ENCODE results near the gene CHAMP1.
A peak's percentile ranks its signal among the peaks of the same experiment; 100 is the strongest.
"Not testable (repeated sequence)": the region's sequence is repeated elsewhere in the genome, so short reads cannot be mapped to it uniquely, and the experiment has no call there.

Gene CHAMP1

DNA sequence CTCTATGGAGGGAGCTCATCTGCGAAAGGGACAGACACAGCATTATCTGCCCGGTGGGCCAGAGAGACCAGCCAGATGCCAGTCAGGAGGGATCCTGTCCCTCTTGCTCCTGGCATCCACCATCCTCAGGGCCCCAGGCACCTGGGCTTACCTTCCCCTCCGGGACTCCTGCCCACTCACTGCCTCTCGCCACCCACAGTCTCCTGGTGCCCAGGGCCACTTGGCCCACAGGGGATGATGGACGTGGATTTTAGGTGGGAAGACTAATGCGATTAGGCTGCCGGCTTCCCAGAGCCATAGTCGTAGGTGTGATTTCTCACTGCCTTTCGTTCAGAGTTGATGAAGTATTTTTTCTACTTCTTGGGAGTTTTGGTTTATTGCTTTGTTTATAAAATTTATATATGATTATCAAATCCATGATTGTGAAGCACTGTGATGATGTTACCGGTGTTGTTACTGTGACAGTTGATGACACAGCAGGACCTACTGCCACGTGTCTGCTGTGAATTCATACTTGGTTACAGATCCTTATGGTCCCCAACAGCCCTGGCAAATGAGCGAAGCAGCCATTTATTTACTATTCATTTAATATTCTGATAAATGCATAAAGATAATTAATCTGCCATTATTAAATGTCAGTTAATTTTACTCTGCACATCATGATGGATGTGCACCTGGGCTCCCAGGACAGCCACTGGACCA, 14.5 kb upstream of the CHAMP1 start:
- no peak for DNase-seq

DNA sequence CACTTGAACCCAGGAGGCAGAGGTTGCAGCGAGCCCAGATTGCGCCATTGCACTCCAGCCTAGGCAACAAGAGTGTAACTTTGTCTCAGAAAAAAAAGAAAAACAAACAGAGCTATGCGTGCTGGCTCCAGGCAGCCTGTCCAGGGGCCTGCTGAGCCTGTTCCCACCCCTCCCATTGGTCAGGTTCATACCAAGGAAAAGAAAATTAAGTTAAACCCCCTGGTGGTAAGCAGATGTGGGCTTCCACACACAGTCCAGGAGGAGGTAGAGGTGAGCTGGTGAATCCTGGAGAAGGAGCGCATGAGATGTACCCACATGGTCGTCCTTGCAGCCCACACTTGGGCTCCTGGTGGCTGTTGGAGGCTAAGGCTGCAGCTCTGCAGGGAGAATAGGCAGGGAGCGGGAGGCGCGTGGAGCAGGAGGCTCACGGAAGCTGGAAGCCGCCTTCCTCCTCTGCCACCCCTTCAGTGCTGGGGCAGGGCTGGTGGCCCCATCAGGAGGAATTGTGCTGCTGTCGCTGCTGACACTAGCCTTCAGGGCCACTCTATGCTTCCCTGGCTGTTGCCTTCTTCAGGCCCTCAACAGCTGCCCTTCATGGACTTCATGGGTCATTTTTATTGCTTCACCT, 10.5 kb upstream of the CHAMP1 start:
- no peak for DNase-seq

DNA sequence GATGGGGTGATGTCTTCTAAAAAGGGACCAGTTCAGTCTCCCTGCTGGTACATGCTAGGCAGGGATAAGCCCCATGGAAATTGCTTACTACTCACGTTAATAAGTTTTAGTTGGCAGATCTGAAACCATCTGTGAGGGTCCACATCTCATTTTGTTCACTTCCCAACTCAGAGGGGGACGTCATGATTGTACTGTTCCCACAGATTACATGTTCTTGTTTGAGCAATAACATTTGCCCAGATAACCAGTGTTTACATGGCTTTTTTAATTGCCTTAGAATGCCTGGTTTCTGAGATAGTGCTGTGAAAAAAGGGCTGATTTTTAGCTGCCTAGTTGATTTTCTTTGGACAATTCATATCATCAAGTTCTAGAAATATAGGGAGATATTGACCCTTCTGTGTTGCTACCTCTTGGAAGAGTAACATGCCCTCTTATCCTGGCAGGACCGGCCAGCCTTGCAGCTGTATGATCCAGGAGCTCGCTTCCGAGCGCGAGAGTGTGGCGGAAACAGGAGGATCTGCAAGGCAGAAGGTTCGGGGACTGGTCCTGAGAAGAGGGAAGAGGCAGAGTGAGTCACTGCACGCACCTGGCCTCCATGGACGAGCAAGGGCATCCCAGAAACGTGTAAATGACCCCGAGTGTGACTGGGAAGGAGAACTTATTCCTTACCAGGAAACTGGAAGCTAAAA, 9.8 kb upstream of the CHAMP1 start:
- no peak for DNase-seq

DNA sequence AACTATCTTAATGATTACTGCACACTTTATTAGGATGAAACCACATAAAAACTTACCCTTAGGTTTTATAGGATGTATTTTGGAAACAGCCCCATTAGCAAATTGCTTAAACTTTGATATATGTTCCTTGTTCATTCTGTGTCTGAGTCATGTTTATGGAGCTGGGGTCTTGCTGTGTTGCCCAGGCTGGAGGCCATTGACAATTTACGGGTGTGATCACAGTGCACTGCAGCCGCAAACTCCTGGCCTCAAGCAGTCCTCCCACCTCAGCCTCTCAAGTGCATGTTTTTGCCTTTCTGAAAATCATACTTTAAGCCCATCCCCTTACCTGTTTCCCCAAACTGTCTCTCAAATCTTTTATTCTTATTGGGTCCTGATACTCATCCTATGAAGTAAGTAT, 5.2 kb upstream of the CHAMP1 start:
- DNase-seq = no peak

DNA sequence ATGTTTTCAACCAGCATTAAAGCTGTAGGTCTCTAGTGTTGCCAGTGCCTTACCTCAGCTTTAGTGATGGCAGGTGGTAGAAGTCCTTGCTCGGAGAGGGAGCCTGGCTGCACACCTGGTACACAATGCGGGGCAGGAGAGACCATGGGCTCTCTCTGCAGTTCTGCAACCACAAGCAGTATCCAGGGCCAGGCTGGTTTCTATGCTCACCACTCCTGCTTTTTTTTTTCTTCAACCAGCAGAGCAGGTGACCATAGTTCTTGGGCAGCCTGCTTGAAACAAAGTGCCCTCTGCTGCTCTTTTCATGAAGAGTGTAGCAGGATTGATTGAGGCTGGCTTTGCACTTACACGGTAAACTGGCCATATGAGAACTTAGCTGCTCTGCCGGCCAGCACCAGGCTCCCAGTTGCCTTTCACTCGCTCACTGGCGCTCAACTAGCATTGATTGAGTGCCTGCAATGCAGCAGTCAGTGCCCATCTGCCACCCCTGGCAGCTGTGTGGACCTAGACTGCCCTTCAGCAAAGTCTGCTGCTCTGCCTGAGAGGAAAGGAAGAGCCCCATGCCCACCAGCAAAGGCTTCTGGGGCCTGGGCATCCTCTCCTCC, 4.4 kb upstream of the CHAMP1 start:
- DNase-seq = no peak

DNA sequence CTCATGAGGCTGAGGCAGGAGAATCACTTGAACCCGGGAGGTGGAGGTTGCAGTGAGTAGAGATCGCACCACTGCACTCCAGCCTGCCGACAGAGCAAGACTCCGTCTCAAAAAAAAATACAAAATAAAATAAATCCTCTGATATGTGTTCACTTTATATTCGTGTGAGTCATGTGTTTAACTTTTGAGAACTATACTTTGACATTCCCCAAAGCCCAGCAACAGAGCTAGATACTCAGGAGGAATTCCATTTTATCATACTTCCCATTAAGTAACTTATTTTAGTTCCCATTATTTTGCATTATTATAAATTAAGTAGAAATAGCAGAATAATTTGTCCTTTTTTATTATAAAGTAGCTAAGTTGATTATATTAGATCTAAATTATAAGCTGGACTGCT, 3.3 kb upstream of the CHAMP1 start:
- DNase-seq = no peak

DNA sequence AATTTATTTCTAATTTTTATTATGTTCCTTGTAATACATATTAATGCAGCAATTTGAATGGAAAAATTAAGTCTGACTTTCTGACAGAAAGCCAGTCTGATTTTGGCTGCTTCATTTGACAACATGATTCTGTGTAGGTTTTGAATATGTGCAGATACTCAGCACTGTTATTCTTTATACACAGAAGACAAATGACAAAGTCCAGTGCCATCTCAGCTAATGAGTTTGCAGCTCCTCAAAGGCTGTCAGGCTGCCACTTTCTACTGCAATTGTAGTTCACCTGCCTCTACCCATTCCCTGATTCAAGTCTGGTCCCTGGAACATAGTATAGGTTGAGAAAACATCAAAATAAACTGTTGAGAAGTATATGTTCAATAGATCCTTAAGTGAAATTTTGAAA, 2.9 kb upstream of the CHAMP1 start:
- DNase-seq = no peak

DNA sequence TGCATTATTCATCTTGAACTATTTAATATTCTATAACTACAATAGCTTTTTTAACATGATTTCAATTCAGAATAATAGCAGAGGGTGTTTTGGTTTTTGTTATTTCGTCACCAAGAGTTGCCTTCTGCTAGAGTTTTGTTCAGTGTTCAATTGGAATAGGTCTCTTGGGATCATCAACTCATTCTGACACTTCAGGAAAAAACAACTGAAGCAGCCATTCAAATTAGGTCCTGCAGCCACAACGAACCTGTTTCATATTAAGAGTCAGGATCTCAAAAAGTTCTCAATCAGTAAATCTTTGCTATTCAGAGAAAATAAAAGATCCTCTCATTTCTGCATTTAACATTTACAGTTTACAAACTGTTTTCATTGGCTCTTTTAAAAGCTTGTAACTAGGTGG, 2.4 kb upstream of the CHAMP1 start:
- DNase-seq = no peak

DNA sequence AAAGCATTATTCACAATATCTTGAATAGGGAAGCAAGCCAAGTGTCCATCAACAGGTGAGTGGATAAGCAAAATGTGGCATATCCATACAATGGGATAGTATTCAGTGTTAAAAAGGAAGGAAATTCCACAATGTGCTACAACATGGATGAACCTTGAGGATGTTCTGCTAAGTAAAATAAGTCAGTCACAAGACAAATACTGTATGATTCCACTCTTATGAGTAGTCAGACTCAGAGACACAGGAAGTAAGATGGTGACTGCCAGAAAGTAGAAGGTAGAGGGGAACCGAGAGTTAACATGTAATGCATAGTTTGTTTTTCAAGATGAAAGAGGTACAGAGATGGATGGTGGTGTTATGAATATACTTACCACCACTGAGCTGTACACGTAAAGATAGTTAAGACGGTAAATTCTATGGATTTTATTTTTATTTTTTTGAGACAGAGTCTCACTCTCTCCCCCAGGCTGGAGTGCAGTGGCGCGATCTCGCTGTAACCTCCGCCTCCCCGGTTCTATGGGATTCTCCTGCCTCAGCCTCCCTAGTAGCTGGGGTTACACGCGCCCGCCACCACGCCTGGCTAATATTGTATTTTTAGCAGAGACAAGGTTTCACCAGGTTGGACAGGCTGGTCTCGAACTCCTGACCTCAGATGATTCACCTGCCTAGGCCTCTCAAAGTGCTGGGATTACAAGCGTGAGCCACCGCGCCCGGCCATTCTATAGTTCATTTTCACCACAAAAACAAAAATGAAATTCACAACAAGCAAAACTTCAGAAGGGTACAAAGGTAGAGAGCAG, 1.0 kb upstream of the CHAMP1 start:
- DNase-seq = peak; percentile 34

DNA sequence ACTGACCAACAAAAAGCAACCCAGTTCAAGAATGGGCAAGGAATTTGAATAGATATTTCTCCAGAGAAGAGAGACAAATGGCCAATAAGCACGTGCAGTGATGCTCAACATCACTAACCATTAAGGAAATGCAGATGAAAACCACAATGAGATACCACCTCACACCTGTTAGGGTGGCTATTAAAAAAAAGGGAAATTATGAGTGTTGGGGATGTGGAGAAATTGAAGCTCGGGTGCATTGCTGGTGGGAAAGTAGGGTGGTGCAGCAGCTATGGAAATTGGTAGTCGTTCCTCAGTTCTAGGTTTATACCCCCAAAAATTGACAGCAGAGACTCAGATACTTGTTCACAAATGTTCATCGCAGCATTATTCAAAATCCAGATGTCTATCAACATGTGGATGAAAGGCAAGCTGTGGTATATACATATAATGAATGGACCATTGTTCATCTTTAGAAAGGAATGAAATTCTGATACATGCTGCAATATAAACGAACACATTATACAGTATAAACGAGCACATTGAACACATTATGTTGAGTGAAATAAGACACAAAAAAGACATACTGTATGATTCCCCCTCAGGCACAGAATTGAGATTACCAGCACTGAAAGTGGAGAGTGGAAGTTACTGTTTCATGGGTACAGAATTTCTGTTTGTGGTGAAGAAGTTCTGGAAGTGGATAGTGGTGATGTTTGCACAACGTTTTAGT, 927 bp downstream of the CHAMP1 start:
- DNase-seq = no peak

DNA sequence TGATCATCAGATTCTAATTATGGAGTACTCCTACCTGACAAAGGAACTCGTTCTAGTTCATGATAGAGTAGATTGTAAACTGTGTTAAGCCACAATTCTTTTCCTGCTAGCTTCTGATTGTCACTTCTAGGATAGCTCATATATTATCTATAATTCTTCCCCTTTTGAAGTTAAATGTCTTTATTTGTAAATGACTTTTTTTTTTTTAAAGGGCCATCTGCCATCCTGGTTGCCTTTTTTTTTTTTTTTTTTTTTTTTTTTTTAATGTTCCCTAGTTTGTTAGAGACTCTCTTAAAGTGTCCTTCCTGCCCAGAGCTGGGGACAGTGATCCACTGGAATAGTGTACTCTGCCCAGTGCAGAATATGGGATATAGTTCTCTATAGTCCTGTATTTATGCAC, 4.3 kb downstream of the CHAMP1 start:
- DNase-seq = no peak

DNA sequence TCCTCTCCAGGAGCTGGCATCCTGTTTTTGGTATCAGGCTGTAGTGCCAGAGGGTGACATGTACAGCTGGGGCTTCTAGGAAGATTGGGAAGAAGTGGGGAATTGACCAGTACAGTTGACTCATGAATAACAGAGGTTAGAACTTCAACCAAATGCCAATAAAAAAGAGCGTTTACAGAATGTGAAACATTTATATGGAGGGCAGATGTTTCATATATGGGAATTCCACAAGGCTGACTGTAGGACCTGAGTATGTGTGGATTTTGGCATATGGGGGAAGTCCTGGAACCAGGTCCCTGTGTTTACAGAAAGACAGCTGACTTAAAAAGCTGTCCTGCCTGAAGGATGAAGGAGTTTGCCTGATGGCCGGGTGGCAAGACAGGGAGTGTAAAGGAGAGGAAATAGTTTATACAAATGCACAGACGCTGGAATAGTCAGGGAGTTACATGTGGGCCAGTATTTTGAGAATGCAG, 5.2 kb downstream of the CHAMP1 start:
- no peak for DNase-seq

DNA sequence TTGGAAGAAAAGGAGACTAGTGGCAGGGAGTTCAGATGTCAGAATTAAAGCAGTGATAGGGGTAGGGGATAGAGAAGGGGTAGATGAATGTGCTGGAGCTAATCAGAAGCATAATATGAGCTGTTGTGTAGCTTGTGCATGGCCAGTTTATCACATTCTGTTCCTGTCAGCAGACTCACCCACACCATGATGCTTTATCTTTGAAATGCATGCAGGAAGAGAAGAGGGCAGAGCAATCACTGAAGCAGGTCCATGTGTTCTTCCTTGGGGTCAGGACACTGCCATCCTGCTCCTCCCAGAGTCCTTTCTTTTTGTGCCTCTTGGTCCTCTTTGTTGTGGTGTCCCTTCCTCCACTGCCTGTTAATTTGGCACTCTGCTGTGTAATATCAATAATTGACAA, 5.8 kb downstream of the CHAMP1 start:
- DNase-seq = no peak

DNA sequence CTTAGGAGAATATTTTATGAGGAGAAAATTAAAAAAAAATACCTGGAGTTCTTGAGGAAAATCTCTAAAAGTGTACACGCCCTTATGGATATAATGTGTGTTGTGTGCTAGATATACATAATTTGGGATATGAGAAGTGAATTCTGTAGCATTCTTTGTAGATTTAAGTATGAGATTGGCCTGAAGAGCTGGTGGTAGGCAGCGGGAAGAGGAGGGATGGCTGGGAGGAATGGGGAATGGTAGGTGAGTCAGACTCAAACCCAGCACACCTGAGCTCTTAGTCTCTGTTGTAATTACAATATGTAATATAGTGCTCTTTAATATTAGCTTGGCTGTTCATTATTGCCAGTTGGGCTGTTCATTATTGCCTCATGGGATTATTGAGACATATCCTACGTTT, 7.0 kb downstream of the CHAMP1 start:
- DNase-seq = no peak

DNA sequence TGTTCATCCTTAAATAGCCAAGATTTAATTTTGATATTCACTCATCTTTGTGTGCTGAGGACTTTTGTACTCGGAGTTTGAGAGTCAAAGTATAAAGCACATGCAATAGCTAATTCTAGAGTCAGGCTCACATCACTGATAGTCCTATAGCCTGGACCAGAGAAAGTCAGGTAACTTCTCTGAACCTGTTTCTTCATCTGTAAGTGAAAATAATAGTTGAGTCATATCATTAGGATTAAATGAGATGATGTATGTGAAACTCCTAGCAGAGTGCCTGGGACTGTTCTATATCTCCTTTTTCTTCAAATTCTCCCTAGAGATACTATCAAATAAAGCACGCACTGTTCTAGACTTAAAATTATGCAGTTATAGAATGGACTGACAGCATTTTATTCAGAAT, 9.0 kb downstream of the CHAMP1 start:
- DNase-seq = no peak

DNA sequence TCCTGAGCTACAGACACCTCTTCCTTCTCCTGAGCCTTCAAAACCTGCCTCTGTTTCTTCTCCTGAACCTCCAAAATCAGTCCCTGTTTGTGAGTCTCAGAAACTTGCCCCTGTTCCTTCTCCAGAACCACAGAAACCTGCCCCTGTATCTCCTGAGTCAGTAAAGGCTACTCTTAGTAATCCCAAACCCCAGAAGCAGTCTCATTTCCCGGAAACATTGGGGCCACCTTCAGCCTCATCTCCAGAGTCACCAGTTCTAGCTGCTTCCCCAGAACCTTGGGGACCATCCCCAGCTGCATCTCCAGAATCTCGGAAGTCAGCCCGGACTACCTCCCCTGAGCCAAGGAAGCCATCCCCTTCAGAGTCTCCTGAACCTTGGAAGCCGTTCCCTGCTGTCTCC, 10.0 kb downstream of the CHAMP1 start:
- no peak for DNase-seq

DNA sequence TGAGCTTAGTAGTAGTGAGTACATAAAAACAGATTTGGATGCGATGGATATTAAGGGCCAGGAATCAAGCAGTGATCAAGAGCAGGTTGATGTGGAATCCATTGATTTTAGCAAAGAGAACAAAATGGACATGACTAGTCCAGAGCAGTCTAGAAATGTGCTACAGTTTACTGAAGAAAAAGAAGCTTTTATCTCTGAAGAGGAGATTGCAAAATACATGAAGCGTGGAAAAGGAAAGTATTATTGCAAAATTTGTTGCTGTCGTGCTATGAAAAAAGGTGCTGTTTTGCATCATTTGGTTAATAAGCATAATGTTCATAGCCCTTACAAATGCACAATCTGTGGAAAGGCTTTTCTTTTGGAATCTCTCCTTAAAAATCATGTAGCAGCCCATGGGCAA, 11.4 kb downstream of the CHAMP1 start:
- DNase-seq = no peak

DNA sequence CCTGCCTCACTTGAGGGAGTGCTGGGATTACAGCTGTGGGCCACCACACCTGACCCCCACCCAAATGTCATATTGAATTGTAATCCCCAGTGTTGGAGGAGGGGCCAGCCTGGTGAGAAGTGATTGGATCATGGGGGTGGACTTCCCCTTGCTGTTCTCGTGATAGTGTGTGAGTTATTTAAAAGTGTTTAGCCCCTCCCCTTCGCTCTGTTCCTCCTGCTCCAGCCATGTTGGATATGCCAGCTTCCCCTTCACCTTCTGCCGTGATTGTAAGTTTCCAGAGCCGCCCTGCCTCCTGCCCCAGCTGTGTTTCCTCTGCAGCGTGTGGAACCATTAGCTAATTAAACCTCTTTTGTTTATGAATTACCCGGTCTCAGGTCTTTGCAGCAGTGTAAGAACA, 13.7 kb downstream of the CHAMP1 start:
- DNase-seq = no peak

DNA sequence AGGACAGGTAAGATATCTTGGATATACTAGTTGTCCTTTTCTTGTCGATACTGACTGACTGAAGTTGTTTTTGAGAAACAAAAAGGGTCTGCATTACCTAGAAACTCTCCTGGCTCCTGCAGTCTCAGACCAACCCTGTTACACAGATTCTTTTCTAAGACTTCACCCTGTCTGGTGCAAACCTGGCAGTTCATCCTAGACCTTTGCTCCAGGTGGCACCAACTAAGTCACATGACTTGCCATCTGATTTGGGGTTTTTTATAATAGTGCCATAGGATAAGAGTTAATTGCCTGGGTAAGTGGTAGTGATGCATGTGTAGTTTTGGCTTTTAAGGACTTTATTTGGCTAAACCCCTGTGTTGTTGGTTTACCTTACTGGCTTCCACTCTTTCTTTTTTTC, 14.3 kb downstream of the CHAMP1 start:
- DNase-seq = no peak

DNA sequence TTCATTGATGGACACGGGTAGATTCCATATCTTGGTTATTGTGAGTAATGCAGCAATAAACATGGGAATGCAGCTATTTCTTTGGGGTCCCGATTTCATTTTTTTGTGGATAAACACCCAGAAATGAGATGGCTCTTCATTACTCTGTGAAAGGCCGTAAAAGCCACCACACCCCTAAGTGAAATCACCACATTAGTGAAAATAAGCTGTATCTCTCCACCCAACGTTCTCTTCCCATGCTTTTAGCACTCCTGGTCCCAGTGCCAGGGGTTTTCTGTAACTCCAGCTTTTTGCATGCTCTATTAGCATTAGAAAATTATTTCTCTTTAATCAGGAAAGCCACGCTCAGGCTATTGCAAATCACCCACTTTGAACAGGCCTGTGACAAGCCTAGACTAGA, 15.8 kb downstream of the CHAMP1 start:
- no peak for DNase-seq

DNA sequence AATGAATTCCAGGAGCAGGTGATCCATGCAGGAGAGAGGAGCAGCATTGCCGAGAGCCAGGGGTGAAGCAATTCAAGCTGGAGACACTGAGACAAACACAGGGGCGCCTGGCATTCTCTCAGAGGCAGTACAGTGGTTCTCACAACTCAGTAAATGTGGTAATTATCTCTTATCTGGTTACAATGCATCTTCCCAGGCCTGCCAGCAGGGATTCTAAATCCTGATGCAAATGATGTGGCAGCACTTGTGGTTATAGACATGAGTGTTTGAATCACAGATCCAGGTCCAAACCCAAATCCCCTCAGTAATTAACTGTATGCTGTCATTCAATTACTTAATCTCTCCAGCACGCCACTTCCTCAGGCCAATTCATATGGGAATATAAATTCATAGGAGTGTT, 19.6 kb downstream of the CHAMP1 start:
- DNase-seq = not testable (repeated sequence)

DNA sequence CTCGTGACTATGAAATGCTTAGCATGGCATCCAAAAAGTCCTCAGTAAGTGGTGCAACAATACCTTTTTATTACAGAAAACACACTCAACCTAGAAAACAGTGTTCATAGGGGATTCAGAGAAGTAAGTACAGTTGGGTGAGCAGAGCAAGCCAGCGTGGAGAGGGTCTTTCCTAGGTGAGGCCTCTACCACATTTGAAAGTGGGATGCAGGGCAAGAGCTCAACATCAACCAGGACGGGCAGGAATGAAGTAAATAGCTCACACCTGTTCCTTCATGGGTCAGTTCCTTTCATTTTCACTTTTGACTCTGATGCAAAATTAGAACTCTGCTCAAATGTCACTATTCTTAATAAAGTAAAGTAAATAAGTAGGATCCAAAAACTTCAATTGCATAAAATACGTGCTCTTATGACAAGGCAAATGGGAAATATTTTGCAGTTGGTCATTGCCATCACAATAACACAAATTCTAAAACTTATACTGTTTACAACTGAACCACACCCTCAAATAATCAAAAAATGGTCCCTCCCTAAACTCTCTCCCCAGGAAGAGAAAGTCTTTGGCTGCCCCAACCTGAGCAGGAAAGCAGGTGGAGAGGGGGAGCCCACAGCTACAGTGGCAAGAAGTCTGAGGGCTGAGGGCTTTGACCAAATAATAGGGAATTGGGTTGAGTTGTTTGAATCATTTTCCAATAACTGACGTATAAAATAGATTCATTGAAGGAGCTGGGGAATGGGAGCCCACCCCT, 20.2 kb downstream of the CHAMP1 start:
- DNase-seq = no peak

Measured in stimulated activated CD4-positive, alpha-beta T cell treated with anti-CD3 and anti-CD28 coated beads, Interleukin-4, amount 100 ng/mL, for 1 hour (primary cell).